Mononuclear cell (primary cell): Measurements from ENCODE around the gene PURA. TPM values are rescaled to one million over a fixed set of nuclear protein-coding genes. Genes with fewer than 3 reads are reported as not detected.
"Not testable (repeated sequence)": the region's sequence is repeated elsewhere in the genome, so short reads cannot be mapped to it uniquely, and the experiment has no call there.

Experiments
- H3K27me3 ChIP-seq: 2 replicates; pipeline ENCODE4 v1.6.0; 2011; ENCODE audit warnings: low read length, control low read depth; ENCODE audit not compliant: insufficient read depth
- H3K4me1 ChIP-seq: 2 replicates; pipeline ENCODE4 v1.5.1; 2011; ENCODE audit warnings: mild to moderate bottlenecking, low read length, control low read depth; ENCODE audit not compliant: insufficient read depth
- H3K4me3 ChIP-seq: 2 replicates; pipeline ENCODE4 v1.5.1; 2011; ENCODE audit warnings: mild to moderate bottlenecking, low read length, moderate library complexity
- H3K9me3 ChIP-seq: 2 replicates; pipeline ENCODE4 v1.5.1; 2011; ENCODE audit warnings: low read depth, mild to moderate bottlenecking, control low read depth, low read length
- total RNA-seq: library from RNA; depleted of rRNA; stranded (reverse); fragments of >200 nt; gene quantifications from one replicate; pipeline ENCODE4 v1.2.3, GENCODE V29; 2012

The PURA gene
- total RNA-seq, 1 donor, result 6.5 TPM

DNA sequence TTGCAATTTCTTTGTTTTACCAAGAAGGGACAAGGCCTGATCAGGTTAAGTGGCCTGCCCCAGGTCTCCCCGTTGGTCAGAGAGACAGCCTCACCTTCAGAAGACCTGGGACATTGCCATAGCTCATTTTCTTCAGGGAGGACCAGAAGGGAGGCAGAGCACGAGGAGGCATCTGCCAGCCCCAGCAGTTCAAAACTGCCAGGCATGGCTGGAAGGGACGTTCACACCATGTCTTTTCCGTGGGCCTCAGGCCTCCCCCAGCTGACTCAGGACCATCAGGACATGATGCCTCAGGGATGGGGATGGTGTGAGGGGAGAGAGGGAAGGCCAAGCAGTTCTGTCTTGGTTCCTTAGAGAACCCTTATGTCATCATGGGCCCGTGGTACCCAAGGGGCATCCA is 28.3 kb downstream of the PURA start:
- H3K27me3 ChIP-seq, result peaks cover 23% of the 10 kb centered on the region
- no peak overlapping the region for H3K4me3 ChIP-seq
- no peaks in the 10 kb centered on the region for H3K9me3 ChIP-seq
- peaks cover 17% of the 10 kb centered on the region for H3K4me1 ChIP-seq

DNA sequence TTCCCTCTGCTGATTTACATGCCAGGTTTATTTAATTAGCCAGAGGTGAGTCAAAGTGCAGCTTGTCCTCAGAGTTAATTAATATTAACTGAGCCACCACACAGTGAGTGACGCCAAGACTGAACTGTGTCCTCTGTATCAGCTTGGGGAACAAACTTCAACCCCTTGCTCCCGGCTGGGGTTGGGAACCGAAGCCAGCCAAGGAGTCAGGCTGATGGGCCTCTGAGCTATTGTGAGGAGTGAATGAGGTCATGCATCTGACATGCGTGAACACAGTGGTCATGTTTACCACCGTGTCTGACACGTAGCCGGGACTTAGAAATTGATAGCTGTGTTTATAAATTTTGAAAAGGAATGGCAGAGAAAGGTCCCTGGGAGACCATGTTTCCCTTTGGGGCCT is 28.9 kb downstream of the PURA start:
- peaks cover 17% of the 10 kb centered on the region for H3K4me1 ChIP-seq
- H3K9me3 ChIP-seq, result no peaks in the 10 kb centered on the region
- peaks cover 28% of the 10 kb centered on the region for H3K27me3 ChIP-seq
- H3K4me3 ChIP-seq, result no peak overlapping the region

DNA sequence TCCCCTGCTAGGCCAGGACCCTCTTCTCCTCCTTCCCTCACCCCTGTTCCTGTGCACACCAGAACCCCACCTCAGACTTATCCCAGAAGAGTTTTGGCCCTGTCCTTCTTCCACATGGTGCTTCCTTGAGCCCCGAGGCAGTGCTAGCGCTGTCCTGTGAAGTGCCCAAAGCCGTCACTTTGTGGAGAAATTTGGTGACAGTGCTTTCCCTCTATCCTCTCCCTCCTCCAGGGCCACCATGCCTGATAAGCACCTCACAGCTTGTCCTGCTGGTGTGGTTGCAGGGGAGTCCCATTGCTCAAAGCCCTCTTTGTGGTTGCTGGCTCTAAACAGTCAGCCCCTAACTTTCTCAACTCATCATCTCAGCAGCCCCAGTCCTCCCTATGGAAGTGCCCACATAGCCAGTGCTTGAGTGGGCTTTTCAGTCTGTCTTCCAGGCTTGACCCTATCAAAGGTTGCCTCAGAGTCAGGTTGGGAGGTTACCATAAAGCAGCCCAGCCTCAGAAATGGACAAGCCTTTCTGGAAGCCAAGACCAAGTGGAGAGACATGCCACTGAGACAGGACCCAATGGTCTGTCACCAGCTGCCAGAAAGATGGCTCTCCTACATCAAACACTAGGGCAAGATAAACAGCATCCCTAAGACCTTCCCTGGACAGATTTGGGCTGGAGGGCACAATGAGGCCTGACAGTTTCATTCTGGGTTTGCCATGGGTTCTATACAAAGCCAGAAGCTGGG is 29.8 kb downstream of the PURA start:
- no peaks in the 10 kb centered on the region for H3K9me3 ChIP-seq
- peaks cover 17% of the 10 kb centered on the region for H3K4me1 ChIP-seq
- H3K4me3 ChIP-seq, result no peak overlapping the region
- peaks cover 31% of the 10 kb centered on the region for H3K27me3 ChIP-seq

DNA sequence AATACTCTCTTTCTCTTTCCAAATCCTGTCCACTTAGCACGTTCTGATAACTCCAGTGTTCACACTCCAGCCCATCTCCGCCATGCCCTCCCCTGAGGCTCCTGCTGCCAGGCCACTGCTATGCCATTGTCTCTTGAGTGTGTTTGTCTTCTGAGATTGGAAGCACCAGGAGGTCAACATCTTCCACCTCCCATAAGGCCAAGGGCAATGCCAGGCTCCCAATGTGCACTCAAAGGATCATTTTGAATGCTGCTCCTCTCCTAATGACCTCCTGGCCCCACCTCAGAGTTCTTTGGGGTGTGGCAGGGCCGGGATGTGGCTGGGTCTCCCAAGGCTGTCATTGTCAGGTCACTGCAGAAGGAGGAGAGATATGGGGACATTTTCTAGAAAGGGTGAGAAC is 31.3 kb downstream of the PURA start:
- Histone ChIP-seq H3K27me3 (peaks cover 31% of the 10 kb centered on the region), H3K4me1 (peaks cover 17% of the 10 kb centered on the region), H3K4me3 (no peak overlapping the region), H3K9me3 (no peaks in the 10 kb centered on the region)

DNA sequence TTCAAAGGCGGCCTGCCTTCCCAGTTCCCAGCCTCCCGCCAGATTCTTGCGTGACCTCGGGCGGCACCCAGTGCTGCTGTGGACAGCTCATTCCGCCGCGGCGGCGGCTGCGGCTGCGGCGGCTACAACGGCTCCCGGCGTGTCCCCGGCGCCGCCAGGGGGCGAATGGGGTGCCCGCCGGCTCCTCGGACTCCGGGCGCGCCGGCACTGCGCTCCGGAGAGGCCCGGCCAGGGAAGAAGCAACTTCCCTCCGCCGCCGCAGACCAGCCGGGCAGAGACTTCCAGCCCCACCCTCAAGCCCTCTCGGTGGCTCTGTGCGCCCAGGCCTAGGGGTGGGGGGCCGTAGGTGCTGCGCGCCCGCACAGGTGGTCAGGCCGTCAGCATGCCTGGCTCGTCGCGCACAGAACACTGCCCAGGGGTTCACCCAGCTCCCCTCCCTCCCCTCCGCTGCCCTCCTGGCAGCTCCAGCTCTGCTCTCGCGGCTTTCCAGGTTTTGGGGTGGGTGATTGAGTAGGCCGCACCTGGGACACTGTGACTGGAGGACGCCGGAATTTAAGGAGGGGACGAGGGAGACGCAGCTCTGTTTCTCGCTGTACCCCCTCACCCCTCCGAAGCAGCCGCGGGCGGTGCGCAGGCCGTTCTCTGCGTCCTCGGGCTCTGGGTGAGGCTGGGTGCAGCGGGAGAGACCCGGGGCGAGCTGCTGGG is 32.1 kb downstream of the PURA start:
- Histone ChIP-seq H3K4me1 (peaks cover 17% of the 10 kb centered on the region), H3K27me3 (peaks cover 31% of the 10 kb centered on the region), H3K4me3 (no peak overlapping the region), H3K9me3 (no peaks in the 10 kb centered on the region)

GRCh38 chr5:140146523-140146842 is 32.6 kb downstream of the PURA start:
- Histone ChIP-seq H3K4me3 (no peak overlapping the region), H3K4me1 (peaks cover 17% of the 10 kb centered on the region), H3K9me3 (no peaks in the 10 kb centered on the region), H3K27me3 (peaks cover 31% of the 10 kb centered on the region)

DNA sequence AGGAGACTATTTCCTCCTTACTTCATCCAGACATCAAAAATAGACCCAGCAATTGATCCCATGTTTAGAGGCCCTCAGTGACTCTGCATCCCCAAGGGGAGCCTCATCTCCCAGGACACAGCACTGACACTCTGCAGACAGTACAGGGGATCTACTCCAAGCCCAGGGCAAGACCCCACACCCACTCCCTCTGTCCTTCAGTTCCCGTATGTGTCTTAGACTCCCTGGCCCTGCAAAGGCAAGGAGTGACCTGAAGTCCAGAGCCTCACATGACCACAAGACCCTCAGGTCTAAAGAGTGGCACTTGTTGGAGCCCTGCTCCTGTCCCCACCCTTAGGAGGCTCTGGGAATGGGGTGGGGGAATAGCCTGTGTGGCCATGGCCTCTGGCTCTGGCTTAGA is 33.6 kb downstream of the PURA start:
- Histone ChIP-seq H3K27me3 (peaks cover 31% of the 10 kb centered on the region), H3K4me3 (no peak overlapping the region), H3K9me3 (no peaks in the 10 kb centered on the region), H3K4me1 (peaks cover 17% of the 10 kb centered on the region)

GRCh38 chr5:140148508-140148907 is 34.6 kb downstream of the PURA start:
- Histone ChIP-seq H3K4me3 (no peak overlapping the region), H3K4me1 (peaks cover 17% of the 10 kb centered on the region), H3K27me3 (peaks cover 31% of the 10 kb centered on the region)

GRCh38 chr5:140150201-140150600 is 36.3 kb downstream of the PURA start:
- Histone ChIP-seq H3K4me3 (no peak overlapping the region), H3K9me3 (no peaks in the 10 kb centered on the region), H3K27me3 (peaks cover 26% of the 10 kb centered on the region), H3K4me1 (peaks cover 16% of the 10 kb centered on the region)

More at GRCh38 chr5:140148508-140148907, 34.6 kb downstream of the PURA start:
- no peaks in the 10 kb centered on the region for H3K9me3 ChIP-seq

- no peak overlapping the region for H3K4me3 ChIP-seq
- no peaks in the 10 kb centered on the region for H3K9me3 ChIP-seq
- peaks cover 4% of the 10 kb centered on the region for H3K4me1 ChIP-seq
- peaks cover 16% of the 10 kb centered on the region for H3K27me3 ChIP-seq
Measured at GRCh38 chr5:140151144-140152021, 37.5 kb downstream of the PURA start.

DNA sequence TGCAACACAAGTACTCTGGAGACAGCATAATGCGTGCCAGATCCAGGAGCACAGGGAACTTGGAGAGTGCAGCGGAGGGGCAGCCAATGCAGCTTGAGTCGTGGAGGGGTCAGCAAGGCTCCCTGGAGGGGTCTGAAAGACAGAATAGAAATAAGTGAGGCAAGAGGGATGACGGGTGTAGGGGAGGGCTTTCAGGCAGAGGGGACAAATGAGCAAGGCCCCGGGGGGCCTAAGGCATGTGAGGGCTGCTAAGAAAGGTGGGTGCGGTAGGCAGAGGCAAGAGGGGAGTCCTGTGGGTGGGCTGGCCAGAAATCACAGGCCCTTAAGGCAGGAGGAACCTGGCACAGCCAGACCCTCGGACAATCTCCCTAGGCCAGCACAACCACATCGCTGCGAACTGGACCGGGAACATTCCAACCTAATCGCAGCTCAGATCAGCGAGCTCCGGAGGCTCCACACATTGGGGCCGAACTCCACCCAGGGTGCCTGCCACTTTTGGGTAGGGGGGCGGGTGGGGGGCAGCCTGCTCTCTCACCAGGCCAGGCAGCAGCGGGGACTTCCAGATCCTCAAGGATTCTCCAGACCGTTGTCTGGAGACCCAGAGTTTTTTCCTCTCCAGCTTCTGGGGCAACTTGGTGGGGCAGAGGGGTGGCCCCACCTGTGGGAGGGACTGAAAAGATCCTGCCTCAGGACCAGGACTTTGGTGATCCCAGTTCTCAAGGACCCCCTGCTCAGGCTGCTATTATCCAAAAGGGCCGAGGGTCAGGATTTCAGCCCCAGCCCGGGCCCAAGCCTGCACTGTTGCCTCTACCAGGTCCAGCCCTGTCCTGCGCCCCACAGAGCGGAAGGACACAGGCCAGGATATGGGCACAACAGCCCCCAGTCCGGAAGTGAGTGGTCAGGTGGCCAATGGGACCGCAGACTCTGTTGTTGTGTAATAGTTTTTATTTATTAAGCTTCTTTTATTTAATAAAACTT is 38.4 kb downstream of the PURA start:
- Histone ChIP-seq H3K4me1 (peaks cover 7% of the 10 kb centered on the region), H3K4me3 (no peak overlapping the region), H3K27me3 (peaks cover 7% of the 10 kb centered on the region), H3K9me3 (no peaks in the 10 kb centered on the region)

GRCh38 chr5:140153255-140153654 is 39.3 kb downstream of the PURA start:
- no peak overlapping the region for H3K4me3 ChIP-seq
- H3K27me3 ChIP-seq, result no peaks in the 10 kb centered on the region
- no peaks in the 10 kb centered on the region for H3K9me3 ChIP-seq
- peaks cover 10% of the 10 kb centered on the region for H3K4me1 ChIP-seq

DNA sequence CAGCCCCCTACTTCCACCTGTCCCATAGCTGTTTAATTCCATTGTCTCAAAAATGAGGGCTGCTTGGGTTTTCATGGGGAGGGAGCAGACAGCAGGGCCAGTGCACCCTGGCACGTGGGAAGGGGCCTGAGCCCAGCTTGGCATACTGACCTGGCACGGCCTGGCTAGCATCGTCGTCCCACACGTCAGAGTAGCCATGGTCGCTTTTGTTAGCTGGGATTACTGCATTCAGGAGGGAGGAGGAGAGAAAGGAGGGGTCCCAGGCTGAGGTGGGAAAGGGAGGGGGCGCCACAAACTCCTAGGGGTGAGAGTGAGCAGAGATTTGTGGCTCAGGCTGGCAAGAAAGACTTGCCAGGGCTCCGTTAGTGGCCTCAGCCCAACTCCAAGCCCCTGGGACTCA is 40.0 kb downstream of the PURA start:
- no peaks in the 10 kb centered on the region for H3K27me3 ChIP-seq
- no peaks in the 10 kb centered on the region for H3K9me3 ChIP-seq
- H3K4me3 ChIP-seq, result no peak overlapping the region
- peaks cover 10% of the 10 kb centered on the region for H3K4me1 ChIP-seq

GRCh38 chr5:140154710-140155381 is 40.9 kb downstream of the PURA start:
- not testable (repeated sequence) for H3K4me1 ChIP-seq, H3K9me3 ChIP-seq, H3K4me3 ChIP-seq, H3K27me3 ChIP-seq
